CD4-positive, alpha-beta T cell treated with Interleukin-4 for 4 hours (primary cell): ENCODE data around the gene KCTD15.

ENCODE experiments used
- DNase-seq: peaks from one replicate; pipeline ENCODE4 v3.0.0-alpha.2; 2020

KCTD15 gene

GRCh38 chr19:33796164-33796875, at the start of gene KCTD15:
Gene KCTD15, plus strand, starts transcription at chr19:33796870. Its CDS starts 3,585 bp downstream, at chr19:33800455.
- DNase-seq, result no peak

GRCh38 chr19:33747273-33747672, 49.4 kb upstream of the KCTD15 start:
- DNase-seq, result no peak

- DNase-seq, result no peak
Measured at GRCh38 chr19:33748231-33748630, 48.4 kb upstream of the KCTD15 start.

- no peak for DNase-seq
Measured at GRCh38 chr19:33749016-33749415, 47.7 kb upstream of the KCTD15 start.

- DNase-seq, result no peak
Measured at GRCh38 chr19:33749619-33750175, 47.0 kb upstream of the KCTD15 start.

GRCh38 chr19:33750587-33751435, 45.9 kb upstream of the KCTD15 start:
- no peak for DNase-seq

- no peak for DNase-seq
Measured at GRCh38 chr19:33751436-33751770, 45.3 kb upstream of the KCTD15 start.

- no peak for DNase-seq
Measured at GRCh38 chr19:33752018-33752800, 44.5 kb upstream of the KCTD15 start.

GRCh38 chr19:33752945-33753344, 43.7 kb upstream of the KCTD15 start:
- no peak for DNase-seq

GRCh38 chr19:33754361-33754760, 42.3 kb upstream of the KCTD15 start:
- DNase-seq, result no peak

- DNase-seq, result no peak
Measured at GRCh38 chr19:33755099-33756035, 41.3 kb upstream of the KCTD15 start.

- no peak for DNase-seq
Measured at GRCh38 chr19:33756177-33756576, 40.5 kb upstream of the KCTD15 start.

- no peak for DNase-seq
Measured at GRCh38 chr19:33758541-33759013, 38.1 kb upstream of the KCTD15 start.

- no peak for DNase-seq
Measured at GRCh38 chr19:33759356-33759755, 37.3 kb upstream of the KCTD15 start.

- no peak for DNase-seq
Measured at GRCh38 chr19:33763633-33764371, 32.9 kb upstream of the KCTD15 start.

GRCh38 chr19:33766623-33767022, 30.0 kb upstream of the KCTD15 start:
- no peak for DNase-seq

- DNase-seq, result no peak
Measured at GRCh38 chr19:33767898-33768413, 28.7 kb upstream of the KCTD15 start.

- no peak for DNase-seq
Measured at GRCh38 chr19:33769208-33769607, 27.5 kb upstream of the KCTD15 start.

GRCh38 chr19:33770107-33770506, 26.6 kb upstream of the KCTD15 start:
- DNase-seq, result no peak

- DNase-seq, result peak; percentile 49
Measured at GRCh38 chr19:33771384-33772101, 25.1 kb upstream of the KCTD15 start.
